GM18867 (cell line): ENCODE measurements around the gene TXNDC17.
"Not testable (repeated sequence)": the region's sequence is repeated elsewhere in the genome, so short reads cannot be mapped to it uniquely, and the experiment has no call there.

Experiments
- ATAC-seq: cut with Tn5 transposase; IDR thresholded peaks from one replicate; pipeline ENCODE4 v1.9.1; 2021; ENCODE audit warnings: mild to moderate bottlenecking, moderate library complexity; ENCODE audit not compliant: unreplicated experiment

TXNDC17 gene

GRCh38 chr17:6636616-6637457 is 4.0 kb upstream of the TXNDC17 start:
- no peak for ATAC-seq

DNA sequence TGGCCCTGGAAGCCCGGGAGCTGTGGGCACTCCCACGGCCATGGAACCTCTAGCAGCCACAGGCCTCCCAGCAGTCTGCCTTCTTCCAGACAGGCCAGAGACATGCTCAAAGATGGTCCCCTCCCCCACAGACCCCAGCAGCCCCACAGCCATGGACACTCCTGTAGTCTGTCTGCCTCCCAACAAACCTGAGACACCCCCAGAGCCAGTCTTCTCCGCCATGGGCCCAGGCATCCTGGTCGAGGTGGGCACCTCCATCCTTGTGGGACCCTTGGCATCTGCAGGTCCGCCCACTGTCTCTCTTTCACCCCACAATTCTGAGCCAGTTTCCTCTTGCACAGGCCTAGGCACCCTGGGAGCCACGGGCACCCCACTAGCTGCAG is 3.4 kb upstream of the TXNDC17 start:
- no peak for ATAC-seq

GRCh38 chr17:6638046-6638908 is 2.6 kb upstream of the TXNDC17 start:
- no peak for ATAC-seq

DNA sequence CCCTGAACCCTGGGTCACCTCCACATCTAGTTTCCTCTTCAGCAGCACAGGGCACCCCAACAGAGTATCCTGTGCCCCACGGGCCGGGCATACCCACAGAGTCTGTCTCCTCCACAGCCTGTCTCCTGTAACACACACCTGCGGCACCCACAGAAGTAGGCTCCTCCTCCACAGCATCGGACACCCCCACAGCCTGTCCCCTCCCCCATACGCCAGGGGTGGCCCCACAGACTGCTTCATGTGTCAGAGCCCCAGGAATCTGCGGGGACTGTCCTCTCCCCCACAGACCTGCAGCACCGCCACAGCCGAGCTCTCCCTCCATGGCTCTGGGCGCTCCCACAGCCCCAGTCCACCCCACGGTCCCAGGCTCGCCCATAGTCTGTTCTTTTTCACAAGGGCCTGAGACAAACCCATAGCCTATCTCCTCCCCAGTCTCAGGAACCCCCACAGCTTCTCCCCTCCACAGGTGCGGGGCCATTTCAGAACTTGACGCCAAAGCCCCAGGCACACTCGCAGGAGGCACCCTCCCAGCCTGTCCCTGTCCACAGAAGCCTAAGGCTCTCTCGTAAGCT is 1.8 kb upstream of the TXNDC17 start:
- ATAC-seq, result no peak

DNA sequence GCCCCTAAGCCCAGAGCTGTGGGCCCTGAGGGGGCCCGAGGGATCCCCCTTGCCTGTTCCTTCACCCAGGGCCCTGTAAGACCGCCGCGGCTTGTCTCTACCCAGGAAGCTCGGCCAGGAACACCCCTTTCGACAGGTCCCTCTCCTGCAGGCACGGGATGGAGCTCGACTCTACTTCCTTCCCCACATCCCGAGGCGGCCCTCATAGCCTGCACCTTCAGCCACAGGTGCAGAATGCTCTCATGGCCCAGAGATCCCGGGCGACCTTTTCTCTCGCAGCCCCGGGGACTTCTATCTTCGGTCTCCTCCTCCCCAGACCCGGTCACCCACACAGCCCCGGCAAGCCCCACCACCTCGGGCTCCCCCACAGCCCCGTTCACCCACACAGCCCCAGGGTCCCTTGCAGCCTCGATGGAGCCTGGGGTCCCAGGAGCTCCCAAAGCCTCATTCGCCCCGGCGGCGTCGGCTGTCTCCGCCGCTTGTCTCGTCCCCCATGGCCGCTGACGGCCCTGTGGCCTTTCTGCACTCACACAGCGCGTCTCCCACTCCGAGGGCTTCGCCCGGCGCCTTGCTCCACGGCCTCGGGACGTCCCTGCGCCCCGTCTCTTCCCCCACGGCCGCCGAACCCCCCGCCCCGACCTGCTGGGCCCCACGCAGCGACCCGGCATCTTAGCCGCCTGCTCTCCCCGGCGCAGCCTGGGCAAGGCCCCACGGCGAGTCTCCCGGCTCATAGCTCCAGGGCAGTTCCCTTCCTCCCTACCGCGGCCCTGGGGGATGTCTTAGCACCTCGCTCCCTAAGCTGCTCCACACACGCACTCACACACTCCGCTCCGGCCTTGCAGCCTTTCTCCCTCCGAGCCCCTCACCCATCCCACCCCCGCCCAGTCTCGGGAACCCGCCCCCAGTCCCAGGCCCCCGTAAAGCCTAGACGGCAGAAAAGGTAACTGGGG is 999 bp upstream of the TXNDC17 start:
- no peak for ATAC-seq

DNA sequence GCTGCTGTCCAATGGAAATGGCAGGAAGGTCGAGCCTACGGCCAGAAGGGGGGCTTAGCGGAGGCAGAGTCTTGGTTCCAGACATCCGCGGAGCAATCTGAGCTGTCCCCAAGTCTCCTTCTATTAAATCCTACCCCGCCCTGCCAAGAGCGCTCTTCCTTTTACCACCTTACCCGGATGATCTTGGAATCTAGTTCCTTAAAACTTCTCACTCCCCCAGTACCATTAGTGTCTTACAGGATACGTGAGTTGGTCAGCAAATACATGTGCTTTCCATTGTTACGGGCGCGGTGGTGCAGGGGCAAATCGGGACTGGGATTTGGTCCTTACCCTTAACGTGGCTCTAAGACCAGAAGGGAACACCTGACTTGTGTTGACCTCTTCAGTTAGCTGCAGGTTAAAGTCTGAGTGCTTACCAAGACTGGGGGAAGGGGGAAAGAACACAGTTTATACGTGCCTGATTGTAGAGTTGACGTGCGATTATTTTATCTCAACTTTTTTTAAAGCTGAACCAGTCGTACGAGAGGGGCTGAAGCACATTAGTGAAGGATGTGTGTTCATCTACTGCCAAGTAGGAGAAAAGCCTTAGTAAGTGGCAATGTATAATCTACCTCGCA is 495 bp downstream of the TXNDC17 start:
- ATAC-seq, result no peak

DNA sequence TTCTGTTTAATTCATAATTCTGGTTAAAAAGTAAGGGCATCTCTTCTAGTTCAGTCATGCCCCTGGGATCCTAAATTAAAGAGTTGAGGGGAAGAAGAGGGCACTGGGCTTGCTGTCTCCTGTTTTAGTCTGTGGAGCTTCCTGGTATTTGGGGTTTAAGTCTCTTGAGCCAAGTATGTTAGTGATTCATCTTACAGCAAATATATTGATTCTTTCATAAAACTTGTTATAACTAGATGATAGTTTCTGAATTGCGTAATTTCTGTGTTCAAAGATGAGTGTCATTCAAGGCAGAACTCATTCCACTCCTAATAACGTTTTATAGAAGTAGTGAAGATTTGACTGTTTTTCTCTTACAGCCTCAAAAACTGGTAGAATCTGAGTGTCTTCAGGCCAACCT is 1.7 kb downstream of the TXNDC17 start:
- ATAC-seq, result no peak

DNA sequence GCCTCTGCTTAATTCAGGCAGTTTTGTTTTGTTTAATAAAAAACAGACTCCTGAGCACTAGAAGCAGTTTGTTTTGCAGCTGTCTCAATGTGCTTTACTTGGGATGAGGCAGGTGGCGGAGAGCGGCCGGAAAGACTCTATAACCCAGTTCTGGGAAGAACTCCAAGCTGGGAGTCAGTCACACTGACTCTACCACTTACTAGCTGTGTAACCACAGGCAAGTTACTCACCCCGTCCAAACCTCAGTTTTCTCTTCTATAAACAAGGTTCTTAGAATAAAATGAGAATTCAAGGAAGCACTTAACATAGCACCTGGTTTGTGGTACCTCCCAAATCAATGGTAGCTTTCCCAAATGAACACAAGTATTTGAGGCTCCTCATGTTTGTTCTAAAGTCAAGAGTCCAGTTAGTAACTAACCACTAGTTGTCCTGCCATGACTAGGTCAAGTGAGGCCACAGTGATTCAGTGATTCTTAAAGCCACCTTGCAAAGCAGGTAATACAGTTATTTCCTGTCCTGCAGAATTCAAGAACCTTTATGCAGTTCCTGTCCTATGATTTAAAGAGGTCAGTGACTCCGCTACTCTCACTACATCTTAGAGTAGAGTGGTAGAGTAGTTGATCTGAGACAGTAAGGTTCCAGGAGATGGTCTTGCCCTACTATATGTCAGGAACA is 2.7 kb downstream of the TXNDC17 start:
- ATAC-seq, result no peak

DNA sequence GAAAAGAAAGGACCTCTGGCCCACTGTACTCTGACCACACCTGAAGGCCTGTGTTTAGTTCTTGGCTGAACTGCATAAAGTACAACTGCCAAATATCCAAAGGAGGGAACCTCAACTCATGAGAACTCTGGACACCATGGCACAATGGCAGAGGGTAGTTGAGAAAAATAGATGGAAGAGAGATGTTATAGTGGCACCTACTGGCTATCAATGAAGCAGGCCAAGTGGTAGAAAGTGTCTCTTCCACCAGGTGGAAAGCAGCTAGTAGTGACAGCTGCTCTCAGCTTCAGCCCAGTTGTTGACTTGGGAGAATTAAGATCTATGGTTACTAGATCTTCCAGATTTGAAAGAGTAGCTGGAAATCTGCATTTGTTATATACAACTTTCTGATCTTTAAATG is 7.3 kb downstream of the TXNDC17 start:
- ATAC-seq, result no peak

DNA sequence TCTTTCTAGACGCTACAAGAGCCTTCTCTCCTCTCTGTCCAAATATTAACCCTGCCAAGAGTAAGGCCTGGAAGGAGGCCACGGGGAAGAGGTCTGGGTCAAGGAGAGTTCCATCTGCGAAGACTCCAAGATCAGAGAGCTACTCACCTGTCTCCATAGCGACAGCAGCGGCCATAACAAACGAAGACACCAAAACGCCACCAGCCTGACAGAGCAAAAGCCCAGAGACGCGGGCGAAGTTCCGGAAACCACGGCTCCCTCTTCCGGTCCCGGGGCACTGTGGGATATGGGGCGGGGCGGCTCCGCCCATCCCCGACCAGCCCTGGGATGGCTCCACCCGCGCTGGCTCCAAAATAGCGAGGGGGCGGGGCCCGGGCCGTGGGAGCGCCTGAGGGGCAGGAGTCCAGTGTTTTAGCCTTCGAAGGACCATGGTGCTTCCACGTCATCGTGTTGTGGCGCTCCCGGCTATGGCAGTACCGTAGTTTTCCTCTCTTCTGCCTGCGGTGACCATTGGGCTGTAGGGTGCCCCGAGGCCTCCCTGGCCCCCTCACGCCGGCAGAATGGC is 10.6 kb downstream of the TXNDC17 start, which contains the start of the genes C17orf100 and MED31:
C17orf100 (plus strand) TSS at position 409 of the 565 bp plus-strand sequence; CDS start at position 561, 152 bp downstream.
MED31 (minus strand) TSS at position 252 of the 565 bp plus-strand sequence; CDS start at position 175, 77 bp downstream.
- ATAC-seq, result peak; percentile 93

GRCh38 chr17:6651919-6652452 is 11.1 kb downstream of the TXNDC17 start:
- no peak for ATAC-seq

GRCh38 chr17:6654841-6655731 is 14.2 kb downstream of the TXNDC17 start:
- no peak for ATAC-seq

- not testable (repeated sequence) for ATAC-seq
These were observed 15.0 kb downstream of the TXNDC17 start for GRCh38 chr17:6655732-6656361.

DNA sequence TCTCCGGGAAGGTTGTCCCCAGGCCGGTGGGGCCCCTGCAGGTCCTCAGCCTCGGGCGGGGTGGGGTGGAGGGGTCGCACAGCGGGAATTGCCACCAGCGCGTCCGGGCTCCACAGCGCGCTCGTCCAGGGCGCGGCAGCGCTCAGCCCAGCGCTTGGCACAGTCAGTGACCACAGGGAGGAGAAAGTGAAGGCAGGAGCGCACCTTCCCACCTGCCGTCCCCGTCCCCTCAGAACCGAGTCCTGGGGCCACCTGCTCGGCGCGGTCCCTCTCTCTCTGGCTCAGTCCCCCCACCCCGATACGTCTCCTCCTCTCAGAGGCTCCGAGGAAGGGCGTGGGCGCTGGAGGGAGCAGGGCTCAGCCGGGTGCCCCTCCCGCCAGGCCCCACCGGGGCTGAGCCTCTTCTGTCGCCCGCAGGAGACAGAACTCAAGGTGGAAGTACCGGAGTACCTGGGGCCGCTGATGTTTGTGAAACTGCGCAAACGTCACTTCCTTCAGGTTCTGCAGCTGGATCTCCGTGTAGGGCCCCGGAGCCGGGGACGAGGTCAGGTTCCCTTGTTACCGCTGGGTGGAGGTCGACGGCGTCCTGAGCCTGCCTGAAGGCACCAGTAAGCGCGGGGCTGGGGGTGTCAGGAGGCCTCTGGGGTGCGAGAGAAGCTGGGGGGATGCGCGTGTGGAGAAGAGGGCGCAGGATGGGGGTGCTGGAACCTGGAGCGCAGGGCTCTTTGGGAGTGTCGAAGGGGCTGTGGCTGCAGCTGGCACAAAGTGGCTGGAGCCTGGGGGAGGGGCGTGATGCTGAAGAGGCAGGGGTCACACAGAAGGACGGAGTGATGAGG is 16.2 kb downstream of the TXNDC17 start:
- ATAC-seq, result peak; percentile 56

- no peak for ATAC-seq
These were observed 16.9 kb downstream of the TXNDC17 start for GRCh38 chr17:6657633-6658287.

GRCh38 chr17:6658411-6658810 is 17.6 kb downstream of the TXNDC17 start:
- ATAC-seq, result not testable (repeated sequence)
